HepG2 (cell line): ENCODE data around the gene HYAL1. TPM values are rescaled to one million over a fixed set of nuclear protein-coding genes. Genes with fewer than 3 reads are reported as not detected.

Experiments used
- ARNT2 ChIP-seq: sonication (generic); formaldehyde crosslinking; IDR thresholded peaks from 2 replicates; pipeline ENCODE4 v1.8.0; 2022; ENCODE audit warnings: mild to moderate bottlenecking, low read depth, missing genetic modification reagents, moderate library complexity
- CERS6 ChIP-seq: sonication (generic); formaldehyde crosslinking; IDR thresholded peaks from 2 replicates; pipeline ENCODE4 v1.5.0; 2020; ENCODE audit warnings: missing genetic modification reagents
- CREB1 ChIP-seq, 2 experiments: fragments of 450-650 bp in 1 of 2; IDR thresholded peaks; 2 replicates each; pipeline ENCODE4 v1.6.1; 2016 to 2017; ENCODE audit warnings: control low read depth in 1 of 2, mild to moderate bottlenecking in 1 of 2, missing compliant biosample characterization in 1 of 2, missing genetic modification characterization in 1 of 2
- ELK4 ChIP-seq: sonication (generic); formaldehyde crosslinking; IDR thresholded peaks from 2 replicates; pipeline ENCODE4 v1.9.0; 2021; ENCODE audit warnings: missing genetic modification reagents, borderline replicate concordance
- GABPA ChIP-seq, 2 experiments: IDR thresholded peaks; 2 replicates each; pipeline ENCODE4 v1.6.1; 2011 to 2016; ENCODE audit warnings: low read depth in 2 of 2, low read length in 1 of 2, missing biosample characterization in 1 of 2, missing genetic modification characterization in 1 of 2
- MEIS1 ChIP-seq: sonication (generic); formaldehyde crosslinking; IDR thresholded peaks from 2 replicates; pipeline ENCODE4 v1.9.0; 2021; ENCODE audit warnings: mild to moderate bottlenecking, missing genetic modification reagents, moderate library complexity, borderline replicate concordance
- MEIS2 ChIP-seq: sonication (generic); formaldehyde crosslinking; IDR thresholded peaks from 2 replicates; pipeline ENCODE4 v1.9.0; 2021; ENCODE audit warnings: mild to moderate bottlenecking, missing genetic modification reagents
- MLLT10 ChIP-seq: sonication (generic); formaldehyde crosslinking; IDR thresholded peaks from 2 replicates; pipeline ENCODE4 v1.4.0; 2020; ENCODE audit warnings: missing genetic modification reagents
- MXD3 ChIP-seq: IDR thresholded peaks from 2 replicates; pipeline ENCODE4 v1.6.1; 2016; ENCODE audit warnings: mild to moderate bottlenecking, missing biosample characterization, missing genetic modification reagents
- SAFB2 ChIP-seq: sonication (generic); formaldehyde crosslinking; IDR thresholded peaks from 2 replicates; pipeline ENCODE4 v1.5.1; 2020; ENCODE audit warnings: missing genetic modification reagents, low read depth, mild to moderate bottlenecking, borderline replicate concordance
- SETDB1 ChIP-seq: sonication (generic); formaldehyde crosslinking; IDR thresholded peaks from 2 replicates; pipeline ENCODE4 v1.5.1; 2020; ENCODE audit warnings: missing genetic modification reagents, mild to moderate bottlenecking, borderline replicate concordance
- SMAD1 ChIP-seq: sonication (generic); formaldehyde crosslinking; IDR thresholded peaks from 2 replicates; pipeline ENCODE4 v1.4.0; 2020; ENCODE audit warnings: missing genetic modification reagents, low read depth, mild to moderate bottlenecking, borderline replicate concordance
- ZBTB49 ChIP-seq: sonication (generic); formaldehyde crosslinking; IDR thresholded peaks from 2 replicates; pipeline ENCODE4 v1.4.0; 2020; ENCODE audit warnings: missing genetic modification reagents, borderline replicate concordance
- ZFP41 ChIP-seq: sonication (generic); formaldehyde crosslinking; IDR thresholded peaks from 2 replicates; pipeline ENCODE4 v1.4.0; 2020; ENCODE audit warnings: mild to moderate bottlenecking, missing genetic modification reagents, borderline replicate concordance
- ZNF256 ChIP-seq: sonication (generic); formaldehyde crosslinking; conservative IDR thresholded peaks from 2 replicates; pipeline ENCODE4 v1.4.0; 2020; ENCODE audit warnings: missing genetic modification reagents
- ZNF33A ChIP-seq: sonication (generic); formaldehyde crosslinking; IDR thresholded peaks from 2 replicates; pipeline ENCODE4 v1.5.1; 2020; ENCODE audit warnings: missing genetic modification reagents, mild to moderate bottlenecking, moderate library complexity, borderline replicate concordance
- ZNF660 ChIP-seq: sonication (generic); formaldehyde crosslinking; IDR thresholded peaks from 2 replicates; pipeline ENCODE4 v1.5.1; 2020; ENCODE audit warnings: mild to moderate bottlenecking, low read depth, missing genetic modification reagents, borderline replicate concordance
- polyA plus RNA-seq, 8 experiments: library from polyadenylated mRNA; depleted of rRNA in 3 of 8; stranded (reverse) in 7 of 8; unstranded in 1 of 8; fragments of >200 nt; fragmentation: Illumina TruSeq in 4 of 8; extraction: Trizol in 4 of 8; gene quantifications; 2 replicates each; pipeline versions ENCODE4 v1.2.1 to v1.2.3, GENCODE V29; 2011 to 2016; ENCODE audit warnings: low read depth in 4 of 8, missing spikeins in 1 of 8, mixed read lengths in 1 of 8; ENCODE audit not compliant: insufficient read depth in 1 of 8
- total RNA-seq, 5 experiments: library from RNA; depleted of rRNA; stranded (reverse); fragments of >200 nt; fragmentation: Illumina TruSeq; extraction: Trizol; gene quantifications; 2 replicates each; pipeline ENCODE4 v1.2.3, GENCODE V29; 2016; ENCODE audit warnings: low read depth in 1 of 5
- TF ChIP-seq, protein P1 (sequence below): sonication (generic); formaldehyde crosslinking; IDR thresholded peaks from 2 replicates; pipeline ENCODE4 v1.4.0; 2020; ENCODE audit warnings: missing genetic modification reagents, mild to moderate bottlenecking, borderline replicate concordance
- TF ChIP-seq, protein P2 (sequence below): sonication (generic); formaldehyde crosslinking; IDR thresholded peaks from 2 replicates; pipeline ENCODE4 v1.5.1; 2020; ENCODE audit warnings: mild to moderate bottlenecking, missing genetic modification reagents, moderate library complexity

The HYAL1 gene
- total and polyA plus RNA-seq, 2 of the 13 experiments (the other 11 are each of a cell fraction or from before 2014, with no cell fraction given), result 76.5 to 193 TPM

GRCh38 chr3:50298836-50299637 is 4.3 kb downstream of the HYAL1 start, which contains the start of the genes HYAL3 and NAA80 (continued):
- TF ChIP-seq SETDB1 (CRISPR knock-in tag), result no peak
- TF ChIP-seq MEIS2 (CRISPR knock-in tag), result peak; percentile 42; the same call in 1 of the 2 replicates
- TF ChIP-seq SMAD1 (CRISPR knock-in tag), result 0 out of 2 replicates have a peak, but pooled peaks have one; percentile 28
- no peak for TF ChIP-seq ZBTB49 (CRISPR knock-in tag)
- peak; percentile 90; the same call in 1 of the 2 replicates for TF ChIP-seq SAFB2 (CRISPR knock-in tag)
- TF ChIP-seq, protein P1, sequence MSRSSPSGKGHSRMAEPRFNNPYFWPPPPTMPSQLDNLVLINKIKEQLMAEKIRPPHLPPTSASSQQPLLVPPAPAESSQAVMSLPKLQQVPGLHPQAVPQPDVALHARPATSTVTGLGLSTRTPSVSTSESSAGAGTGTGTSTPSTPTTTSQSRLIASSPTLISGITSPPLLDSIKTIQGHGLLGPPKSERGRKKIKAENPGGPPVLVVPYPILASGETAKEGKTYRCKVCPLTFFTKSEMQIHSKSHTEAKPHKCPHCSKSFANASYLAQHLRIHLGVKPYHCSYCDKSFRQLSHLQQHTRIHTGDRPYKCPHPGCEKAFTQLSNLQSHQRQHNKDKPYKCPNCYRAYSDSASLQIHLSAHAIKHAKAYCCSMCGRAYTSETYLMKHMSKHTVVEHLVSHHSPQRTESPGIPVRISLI (CRISPR knock-in tag), result peak; percentile 27; the same call in 1 of the 2 replicates
- TF ChIP-seq, protein P2, sequence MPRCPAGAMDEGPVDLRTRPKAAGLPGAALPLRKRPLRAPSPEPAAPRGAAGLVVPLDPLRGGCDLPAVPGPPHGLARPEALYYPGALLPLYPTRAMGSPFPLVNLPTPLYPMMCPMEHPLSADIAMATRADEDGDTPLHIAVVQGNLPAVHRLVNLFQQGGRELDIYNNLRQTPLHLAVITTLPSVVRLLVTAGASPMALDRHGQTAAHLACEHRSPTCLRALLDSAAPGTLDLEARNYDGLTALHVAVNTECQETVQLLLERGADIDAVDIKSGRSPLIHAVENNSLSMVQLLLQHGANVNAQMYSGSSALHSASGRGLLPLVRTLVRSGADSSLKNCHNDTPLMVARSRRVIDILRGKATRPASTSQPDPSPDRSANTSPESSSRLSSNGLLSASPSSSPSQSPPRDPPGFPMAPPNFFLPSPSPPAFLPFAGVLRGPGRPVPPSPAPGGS (CRISPR knock-in tag), result peak; percentile 94; the same call in 1 of the 2 replicates
- TF ChIP-seq ARNT2 (CRISPR knock-in tag), result peak; percentile 88
- TF ChIP-seq ZNF660 (CRISPR knock-in tag), result no peak
- no peak for TF ChIP-seq ZNF256 (CRISPR knock-in tag)
- TF ChIP-seq MXD3 (CRISPR knock-in tag), result no peak; the same call in 1 of the 2 replicates
- TF ChIP-seq ZNF33A (CRISPR knock-in tag), result no peak
- no peak for TF ChIP-seq CERS6 (CRISPR knock-in tag)
- no peak for TF ChIP-seq ZFP41 (CRISPR knock-in tag)
- TF ChIP-seq MEIS1, result peak; percentile 76; the same call in 1 of the 2 replicates
- TF ChIP-seq ELK4 (CRISPR knock-in tag), result no peak
- TF ChIP-seq GABPA (IDR thresholded peaks at IDR 0.05; ENCODE audit: low read depth, low read length), result no peak
- TF ChIP-seq GABPA (CRISPR knock-in tag; IDR thresholded peaks at IDR 0.05; ENCODE audit: low read depth), result peak; percentile 53
- no peak for TF ChIP-seq MLLT10 (CRISPR knock-in tag)
- peak; percentile 90; the same call in 1 of the 2 replicates for TF ChIP-seq CREB1 (IDR thresholded peaks at IDR 0.05)
- TF ChIP-seq CREB1 (CRISPR knock-in tag; IDR thresholded peaks at IDR 0.05), result no peak
